Tibial nerve (tissue), 4 donors: ENCODE measurements around the gene HSD17B1. TPM values are rescaled to one million over a fixed set of nuclear protein-coding genes. Genes with fewer than 3 reads are reported as not detected.

Experiments used
- DNase-seq, 2 donors: peaks; one replicate each; pipeline ENCODE4 v3.0.0-alpha.2; 2019; ENCODE audit warnings: low spot score in 2 of 2
- H3K27ac ChIP-seq, 4 donors: fragments of 200-600 bp; sonication (generic) in 3 of 4; one replicate each; pipeline ENCODE4 v1.5.1; 2017 to 2019; ENCODE audit warnings: mild to moderate bottlenecking in 1 of 4
- H3K27me3 ChIP-seq, 2 donors: fragments of 200-600 bp; sonication (generic) in 1 of 2; one replicate each; pipeline versions ENCODE4 v1.5.1 to v1.6.0; 2017 to 2019
- H3K36me3 ChIP-seq, 3 donors: fragments of 200-600 bp; sonication (generic); one replicate each; pipeline ENCODE4 v1.5.1; 2018 to 2019
- H3K4me1 ChIP-seq, 4 donors: fragments of 200-600 bp; sonication (generic) in 3 of 4; one replicate each; pipeline ENCODE4 v1.5.1; 2017 to 2019
- H3K4me3 ChIP-seq, 4 donors: fragments of 200-600 bp; sonication (generic) in 3 of 4; one replicate each; pipeline ENCODE4 v1.5.1; 2017 to 2019; ENCODE audit warnings: mild to moderate bottlenecking in 1 of 4, moderate library complexity in 1 of 4
- H3K9me3 ChIP-seq, 4 donors: fragments of 200-600 bp; sonication (generic) in 3 of 4; one replicate each; pipeline ENCODE4 v1.5.1; 2017 to 2019
- CTCF ChIP-seq, 5 experiments: fragments of 200-600 bp in 3 of 5; fragments of 450-650 bp in 2 of 5; sonication (generic) in 3 of 5; IDR thresholded peaks; one replicate each; pipeline ENCODE4 v1.5.1; 2016 to 2019; ENCODE audit warnings: antibody characterized with exemption in 5 of 5, mild to moderate bottlenecking in 3 of 5, moderate library complexity in 2 of 5
- EP300 ChIP-seq, 2 donors: sonication (generic); formaldehyde crosslinking; IDR thresholded peaks; one replicate each; pipeline ENCODE4 v1.6.1; 2017; ENCODE audit warnings: antibody characterized with exemption in 2 of 2, mild to moderate bottlenecking in 1 of 2
- POLR2A ChIP-seq, 2 donors: fragments of 450-650 bp; IDR thresholded peaks; one replicate each; pipeline ENCODE4 v1.6.1; 2017; ENCODE audit warnings: antibody characterized with exemption in 2 of 2, mild to moderate bottlenecking in 2 of 2, moderate library complexity in 2 of 2
- WGBS, 2 donors: methylation state at CpG; one replicate each; pipeline ENCODE4 v1.1.5; 2018; 5-methylcytosine and 5-hydroxymethylcytosine counted together
- total RNA-seq, 4 donors: library from RNA; depleted of rRNA; stranded (reverse); fragments of >200 nt; gene quantifications; one replicate each; pipeline ENCODE4 v1.1.0, GENCODE V29; 2016

The HSD17B1 gene
- total RNA-seq, 4 donors from 2014 or later, result 0.78 to 4.4 (median 3.7) TPM

- H3K27me3 ChIP-seq, result no peaks in the 10 kb centered on the region
- no peak for DNase-seq
- 80 to 88% methylated on average over 9 of the region's 9 CpGs for WGBS, 2 donors
These were observed 32.2 kb downstream of the HSD17B1 start for GRCh38 chr17:42584880-42585279.

GRCh38 chr17:42585353-42585752 is 32.6 kb downstream of the HSD17B1 start:
- H3K36me3 ChIP-seq, result peaks cover 4 to 98% (median 60%) of the 10 kb centered on the region in 3 donors
- no peak overlapping the region for H3K4me3 ChIP-seq
- H3K27ac ChIP-seq, result no peak overlapping the region
- TF ChIP-seq POLR2A (IDR thresholded peaks at IDR 0.05) (no peak), CTCF (IDR thresholded peaks at IDR 0.05) (no peak), EP300 (IDR thresholded peaks at IDR 0.05) (no peak)
- no peaks in the 10 kb centered on the region for H3K9me3 ChIP-seq
- 60 to 75% methylated on average over 1 of the region's 1 CpG for WGBS, 2 donors
- no peak for DNase-seq
- peaks cover 0 to 6% (median 0%) of the 10 kb centered on the region in 4 donors for H3K4me1 ChIP-seq
- H3K27me3 ChIP-seq, result no peaks in the 10 kb centered on the region

More at GRCh38 chr17:42584880-42585279, 32.2 kb downstream of the HSD17B1 start:
- Histone ChIP-seq H3K4me3 (no peak overlapping the region), H3K9me3 (no peaks in the 10 kb centered on the region), H3K4me1 (peaks cover 0 to 6% (median 0%) of the 10 kb centered on the region in 4 donors), H3K27ac (no peak overlapping the region), H3K36me3 (peaks cover 4 to 98% (median 59%) of the 10 kb centered on the region in 3 donors)
- TF ChIP-seq EP300 (IDR thresholded peaks at IDR 0.05) (no peak), CTCF (IDR thresholded peaks at IDR 0.05) (no peak), POLR2A (IDR thresholded peaks at IDR 0.05) (no peak)

GRCh38 chr17:42586514-42587230 is 33.9 kb downstream of the HSD17B1 start:
- Histone ChIP-seq H3K27ac (no peak overlapping the region), H3K36me3 (peaks cover 7 to 100% (median 60%) of the 10 kb centered on the region in 3 donors), H3K4me3 (no peak overlapping the region), H3K4me1 (peaks cover 0 to 6% (median 0%) of the 10 kb centered on the region in 4 donors), H3K27me3 (no peaks in the 10 kb centered on the region), H3K9me3 (no peaks in the 10 kb centered on the region)
- WGBS, 2 donors, result 78 to 80% methylated on average over 7 of the region's 7 CpGs
- TF ChIP-seq EP300 (IDR thresholded peaks at IDR 0.05) (no peak), POLR2A (IDR thresholded peaks at IDR 0.05) (no peak), CTCF (IDR thresholded peaks at IDR 0.05) (no peak)
- no peak for DNase-seq

GRCh38 chr17:42590886-42591285 is 38.2 kb downstream of the HSD17B1 start:
- H3K36me3 ChIP-seq, result peaks cover 5 to 73% (median 27%) of the 10 kb centered on the region in 3 donors
- 88 to 91% methylated on average over 2 of the region's 2 CpGs for WGBS, 2 donors
- no peak for DNase-seq
- H3K4me3 ChIP-seq, result no peak overlapping the region
- H3K27ac ChIP-seq, result no peak overlapping the region
- H3K27me3 ChIP-seq, result no peaks in the 10 kb centered on the region
- TF ChIP-seq POLR2A (IDR thresholded peaks at IDR 0.05) (no peak), CTCF (IDR thresholded peaks at IDR 0.05) (no peak), EP300 (IDR thresholded peaks at IDR 0.05) (no peak)
- H3K9me3 ChIP-seq, result no peaks in the 10 kb centered on the region
- H3K4me1 ChIP-seq, result peaks cover 0 to 6% (median 0%) of the 10 kb centered on the region in 4 donors

- no peak overlapping the region for H3K4me3 ChIP-seq
- 87 to 94% methylated on average over 9 of the region's 9 CpGs for WGBS, 2 donors
- DNase-seq, result no peak
These were observed 38.7 kb downstream of the HSD17B1 start for GRCh38 chr17:42591411-42591810.

More at GRCh38 chr17:42591411-42591810, 38.7 kb downstream of the HSD17B1 start:
- H3K9me3 ChIP-seq, result no peaks in the 10 kb centered on the region
- H3K4me1 ChIP-seq, result peaks cover 0 to 6% (median 0%) of the 10 kb centered on the region in 4 donors
- peaks cover 5 to 68% (median 27%) of the 10 kb centered on the region in 3 donors for H3K36me3 ChIP-seq
- no peak for TF ChIP-seq CTCF (IDR thresholded peaks at IDR 0.05)
- no peak overlapping the region for H3K27ac ChIP-seq
- no peaks in the 10 kb centered on the region for H3K27me3 ChIP-seq
